Transverse colon (tissue), 4 donors: ENCODE results near the gene FAM170B.

Source experiments
- POLR2A ChIP-seq: fragments of 450-650 bp; IDR thresholded peaks from one replicate; pipeline ENCODE4 v1.6.1; 2016; ENCODE audit warnings: antibody characterized with exemption, mild to moderate bottlenecking, moderate library complexity
- POLR2AphosphoS5 ChIP-seq, 3 donors: sonication (generic); formaldehyde crosslinking; IDR thresholded peaks; one replicate each; pipeline ENCODE4 v1.6.1; 2016; ENCODE audit warnings: antibody characterized with exemption in 3 of 3
- TF ChIP-seq, protein P1 (sequence below), 5 experiments: fragments of 200-600 bp in 3 of 5; fragments of 450-650 bp in 2 of 5; sonication (generic) in 3 of 5; IDR thresholded peaks; 1 replicate in 2 of 5; 2 replicates in 3 of 5; pipeline ENCODE4 v1.5.1; 2016 to 2017; ENCODE audit warnings: antibody characterized with exemption in 5 of 5, inconsistent platforms in 3 of 5, mild to moderate bottlenecking in 2 of 5, moderate library complexity in 1 of 5

DNA sequence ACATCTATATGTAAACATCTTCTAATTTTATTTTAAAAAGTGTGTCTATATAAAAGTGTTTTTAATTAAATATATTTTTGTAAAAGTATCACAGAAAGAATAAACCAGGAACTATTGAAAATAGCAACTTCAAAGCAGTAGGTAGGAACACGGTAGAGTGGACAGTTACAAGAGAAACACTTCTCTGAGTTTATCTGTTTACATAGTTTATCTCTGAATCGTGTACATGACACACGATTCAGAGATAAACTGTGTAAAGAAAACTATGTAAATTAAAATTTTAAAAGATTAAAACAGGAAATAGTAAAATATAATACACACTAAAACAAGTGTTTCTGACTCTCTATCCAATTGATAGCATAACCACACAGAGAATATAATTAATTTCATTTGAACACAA, 25.1 kb upstream of the FAM170B start:
- TF ChIP-seq POLR2A (no peak), POLR2AphosphoS5 (IDR thresholded peaks at IDR 0.05) (no peak)
- TF ChIP-seq, protein P1, sequence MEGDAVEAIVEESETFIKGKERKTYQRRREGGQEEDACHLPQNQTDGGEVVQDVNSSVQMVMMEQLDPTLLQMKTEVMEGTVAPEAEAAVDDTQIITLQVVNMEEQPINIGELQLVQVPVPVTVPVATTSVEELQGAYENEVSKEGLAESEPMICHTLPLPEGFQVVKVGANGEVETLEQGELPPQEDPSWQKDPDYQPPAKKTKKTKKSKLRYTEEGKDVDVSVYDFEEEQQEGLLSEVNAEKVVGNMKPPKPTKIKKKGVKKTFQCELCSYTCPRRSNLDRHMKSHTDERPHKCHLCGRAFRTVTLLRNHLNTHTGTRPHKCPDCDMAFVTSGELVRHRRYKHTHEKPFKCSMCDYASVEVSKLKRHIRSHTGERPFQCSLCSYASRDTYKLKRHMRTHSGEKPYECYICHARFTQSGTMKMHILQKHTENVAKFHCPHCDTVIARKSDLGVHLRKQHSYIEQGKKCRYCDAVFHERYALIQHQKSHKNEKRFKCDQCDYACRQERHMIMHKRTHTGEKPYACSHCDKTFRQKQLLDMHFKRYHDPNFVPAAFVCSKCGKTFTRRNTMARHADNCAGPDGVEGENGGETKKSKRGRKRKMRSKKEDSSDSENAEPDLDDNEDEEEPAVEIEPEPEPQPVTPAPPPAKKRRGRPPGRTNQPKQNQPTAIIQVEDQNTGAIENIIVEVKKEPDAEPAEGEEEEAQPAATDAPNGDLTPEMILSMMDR (IDR thresholded peaks at IDR 0.05): no peak
